ENCODE data around the gene CDK11B. TPM values are rescaled to one million over a fixed set of nuclear protein-coding genes. Genes with fewer than 3 reads are reported as not detected.

CDK11B gene
- total RNA-seq, 4 donors from 2014 or later, result 12.6 to 31.8 (median 24.7) TPM

- Histone ChIP-seq H3K4me1 (peaks cover 0 to 14% (median 0%) of the 10 kb centered on the region in 4 donors), H3K4me3 (no peak overlapping the region), H3K27me3 (no peaks in the 10 kb centered on the region), H3K36me3 (peaks cover 0 to 86% (median 2%) of the 10 kb centered on the region in 3 donors), H3K9me3 (no peaks in the 10 kb centered on the region), H3K27ac (no peak overlapping the region)
- 87 to 88% methylated on average over 17 of the region's 17 CpGs for WGBS, 2 donors
- no peak for DNase-seq (ENCODE audit: low spot score in 2 of 2)
- no peak for TF ChIP-seq CTCF (IDR thresholded peaks at IDR 0.05)
- no peak for TF ChIP-seq POLR2A (IDR thresholded peaks at IDR 0.05)
- no peak for TF ChIP-seq EP300 (IDR thresholded peaks at IDR 0.05)
Observed at GRCh38 chr1:1622788-1623094, 36.1 kb downstream of the CDK11B start.

- H3K9me3 ChIP-seq, result no peaks in the 10 kb centered on the region
- WGBS, 2 donors, result 86 to 89% methylated on average over 12 to 19 of the region's 21 CpGs
- peaks cover 0 to 86% (median 0%) of the 10 kb centered on the region in 3 donors for H3K36me3 ChIP-seq
Observed at GRCh38 chr1:1622010-1622787, 36.6 kb downstream of the CDK11B start.

GRCh38 chr1:1621173-1622009 lies 37.4 kb downstream of the CDK11B start:
- TF ChIP-seq POLR2A (IDR thresholded peaks at IDR 0.05), result no peak
- no peaks in the 10 kb centered on the region for H3K27me3 ChIP-seq
- peaks cover 0 to 27% (median 11%) of the 10 kb centered on the region in 4 donors for H3K4me1 ChIP-seq
- H3K4me3 ChIP-seq, result no peak overlapping the region
- H3K9me3 ChIP-seq, result no peaks in the 10 kb centered on the region
- H3K27ac ChIP-seq, result no peak overlapping the region
- 79 to 83% methylated on average over 24 to 31 of the region's 31 CpGs for WGBS, 2 donors
- no peak for DNase-seq (ENCODE audit: low spot score in 2 of 2)
- H3K36me3 ChIP-seq, result peaks cover 0 to 78% (median 0%) of the 10 kb centered on the region in 3 donors

More at GRCh38 chr1:1622010-1622787, 36.6 kb downstream of the CDK11B start:
- TF ChIP-seq POLR2A (IDR thresholded peaks at IDR 0.05), result no peak
- no peak for TF ChIP-seq CTCF (IDR thresholded peaks at IDR 0.05)
- no peak for TF ChIP-seq EP300 (IDR thresholded peaks at IDR 0.05)
- Histone ChIP-seq H3K4me3 (no peak overlapping the region), H3K27me3 (no peaks in the 10 kb centered on the region), H3K4me1 (peaks cover 0 to 19% (median 3%) of the 10 kb centered on the region in 4 donors), H3K27ac (no peak overlapping the region)
- no peak for DNase-seq (ENCODE audit: low spot score in 2 of 2)

- H3K27ac ChIP-seq, result no peak overlapping the region
- H3K4me3 ChIP-seq, result no peak overlapping the region
- 76 to 81% methylated on average over 5 to 16 of the region's 16 CpGs for WGBS, 2 donors
- peaks cover 0 to 30% (median 13%) of the 10 kb centered on the region in 4 donors for H3K4me1 ChIP-seq
- no peaks in the 10 kb centered on the region for H3K9me3 ChIP-seq
- no peaks in the 10 kb centered on the region for H3K27me3 ChIP-seq
- peaks cover 0 to 70% (median 0%) of the 10 kb centered on the region in 3 donors for H3K36me3 ChIP-seq
- no peak for DNase-seq (ENCODE audit: low spot score in 2 of 2)
- TF ChIP-seq POLR2A (IDR thresholded peaks at IDR 0.05) (no peak), CTCF (IDR thresholded peaks at IDR 0.05) (no peak), EP300 (IDR thresholded peaks at IDR 0.05) (no peak)
Observed at GRCh38 chr1:1620433-1621139, 38.2 kb downstream of the CDK11B start.

- no peaks in the 10 kb centered on the region for H3K27me3 ChIP-seq
- no peaks in the 10 kb centered on the region for H3K9me3 ChIP-seq
- 68 to 76% methylated on average over 5 to 14 of the region's 14 CpGs for WGBS, 2 donors
- no peak for DNase-seq (ENCODE audit: low spot score in 2 of 2)
- H3K27ac ChIP-seq, result no peak overlapping the region
- peaks cover 0 to 30% (median 13%) of the 10 kb centered on the region in 4 donors for H3K4me1 ChIP-seq
- H3K4me3 ChIP-seq, result no peak overlapping the region
- no peak for TF ChIP-seq CTCF (IDR thresholded peaks at IDR 0.05)
- TF ChIP-seq POLR2A (IDR thresholded peaks at IDR 0.05), result no peak
- TF ChIP-seq EP300 (IDR thresholded peaks at IDR 0.05), result no peak
- peaks cover 0 to 63% (median 0%) of the 10 kb centered on the region in 3 donors for H3K36me3 ChIP-seq
Observed at GRCh38 chr1:1619917-1620361, 38.9 kb downstream of the CDK11B start.

All from tibial nerve (tissue), 4 donors.